ENCODE results near the gene MGLL. TPM values are rescaled to one million over a fixed set of nuclear protein-coding genes. Genes with fewer than 3 reads are reported as not detected.

Gene MGLL
- total RNA-seq, 2 experiments from 2014 or later: 2.1 to 3.6 TPM

DNA sequence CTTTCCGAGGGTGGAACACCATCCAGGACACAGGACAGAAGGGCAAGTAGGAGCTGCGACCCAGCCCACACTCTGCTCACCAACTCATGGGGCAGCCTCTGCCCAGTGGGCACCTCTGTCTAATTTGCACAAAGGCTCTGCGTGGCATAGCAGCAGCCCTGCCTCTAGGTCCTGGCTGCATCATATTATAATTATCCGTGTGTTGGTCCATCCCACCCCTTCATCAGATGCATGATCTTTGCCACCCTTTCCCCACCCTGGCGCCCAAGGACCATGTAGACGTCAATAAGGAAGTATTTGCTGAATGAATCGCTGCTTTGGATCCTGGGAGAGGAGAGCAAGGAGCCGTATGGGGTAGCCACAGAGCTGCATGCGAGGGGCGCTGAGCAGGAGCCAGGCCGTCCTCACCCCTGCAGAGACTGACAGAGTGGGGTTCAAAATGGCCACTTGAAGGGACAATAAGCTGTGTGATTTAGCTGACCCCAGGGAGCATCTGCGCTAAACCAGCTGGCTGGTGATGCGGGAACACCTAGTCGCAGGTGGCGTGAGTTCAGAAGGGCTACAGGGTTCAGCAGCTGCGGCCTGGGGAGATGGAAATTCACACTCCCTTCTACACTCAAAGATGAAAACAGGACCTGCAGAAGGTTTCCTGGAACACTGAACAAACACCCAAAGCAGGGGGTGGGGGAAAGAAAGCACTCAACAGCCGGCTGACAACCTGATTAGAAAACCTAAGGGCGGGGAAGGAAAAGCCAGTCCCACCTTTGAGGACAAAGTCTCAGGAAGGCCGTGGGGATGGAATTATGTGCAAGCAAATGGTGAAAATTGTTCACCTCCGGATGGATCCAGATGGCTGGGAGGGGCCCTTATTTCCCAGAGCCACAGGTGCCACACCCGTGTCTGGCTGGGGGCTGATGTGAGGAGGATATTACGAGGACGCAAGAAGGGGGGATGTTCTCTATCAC, 6.4 kb downstream of the MGLL start:
- H3K4me1 Mint-ChIP-seq: peaks cover 1% of the 10 kb centered on the region
- no peak overlapping the region for H3K27ac Mint-ChIP-seq
- H3K27me3 Mint-ChIP-seq: peaks cover 41% of the 10 kb centered on the region
- ATAC-seq (ENCODE audit: low read depth) (no peak), DNase-seq (no peak)
- no peak overlapping the region for H3K4me3 Mint-ChIP-seq
- POLR2A ChIA-PET: no interaction called here
- no peaks in the 10 kb centered on the region for H3K36me3 Mint-ChIP-seq
- H3K9me3 Mint-ChIP-seq: peaks cover 1% of the 10 kb centered on the region

GRCh38 chr3:127815001-127815400, 7.3 kb downstream of the MGLL start:
- Mint-ChIP-seq H3K4me3 (no peak overlapping the region), H3K9me3 (peaks cover 1% of the 10 kb centered on the region), H3K27me3 (peaks cover 39% of the 10 kb centered on the region), H3K4me1 (peaks cover 1% of the 10 kb centered on the region), H3K36me3 (no peaks in the 10 kb centered on the region), H3K27ac (no peak overlapping the region)
- ATAC-seq (ENCODE audit: low read depth) (no peak), DNase-seq (no peak)
- POLR2A ChIA-PET: no interaction called here

GRCh38 chr3:127814325-127814781, 8.0 kb downstream of the MGLL start:
- POLR2A ChIA-PET: no interaction called here
- Mint-ChIP-seq H3K4me1 (peaks cover 1% of the 10 kb centered on the region), H3K36me3 (no peaks in the 10 kb centered on the region), H3K27me3 (peaks cover 37% of the 10 kb centered on the region), H3K9me3 (peaks cover 1% of the 10 kb centered on the region), H3K27ac (no peak overlapping the region), H3K4me3 (no peak overlapping the region)
- no peak for ATAC-seq (ENCODE audit: low read depth)
- DNase-seq: no peak

DNA sequence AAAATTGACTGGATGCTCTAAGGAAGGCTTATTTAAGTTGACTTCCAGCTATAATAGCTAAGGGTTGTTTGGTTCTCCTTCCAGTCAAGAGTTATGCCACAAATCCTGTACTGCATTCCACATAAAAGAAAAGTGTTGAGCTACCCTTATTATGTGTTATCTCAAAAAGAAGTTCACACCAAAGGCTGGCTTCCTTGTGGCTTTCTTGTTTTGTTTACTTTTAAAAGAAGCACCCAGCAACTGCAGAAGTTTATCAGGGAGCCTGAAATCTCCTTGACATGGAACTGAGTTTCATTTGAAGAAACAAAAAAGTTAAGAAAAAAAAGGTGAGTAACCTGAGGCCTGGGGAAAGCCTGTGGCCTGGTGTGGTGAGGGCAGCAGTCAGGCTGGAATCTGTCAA, 10.2 kb downstream of the MGLL start:
- peaks cover 4% of the 10 kb centered on the region for H3K9me3 Mint-ChIP-seq
- ATAC-seq (ENCODE audit: low read depth) (no peak), DNase-seq (no peak)
- H3K36me3 Mint-ChIP-seq: no peaks in the 10 kb centered on the region
- POLR2A ChIA-PET: no interaction called here
- peaks cover 39% of the 10 kb centered on the region for H3K27me3 Mint-ChIP-seq
- H3K4me3 Mint-ChIP-seq: no peak overlapping the region
- no peak overlapping the region for H3K27ac Mint-ChIP-seq
- peaks cover 3% of the 10 kb centered on the region for H3K4me1 Mint-ChIP-seq

DNA sequence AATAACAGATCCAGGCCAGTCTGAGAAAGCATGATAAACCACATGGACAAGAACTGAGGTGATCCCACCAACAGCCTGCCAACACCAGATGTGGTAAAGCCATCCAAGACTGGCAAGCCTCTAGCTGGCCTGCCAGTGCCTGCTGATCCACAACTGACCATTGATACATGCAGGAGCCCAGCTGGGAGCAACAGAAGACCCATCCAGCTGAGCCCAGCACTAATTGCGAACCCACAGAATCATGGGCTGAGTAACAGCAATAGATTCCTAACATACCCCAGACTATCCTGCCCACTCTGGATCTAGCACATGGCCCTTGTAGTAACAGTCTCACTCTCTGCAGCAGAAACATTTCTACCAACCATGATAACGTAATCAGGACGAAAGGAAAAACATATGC, 10.6 kb downstream of the MGLL start:
- H3K36me3 Mint-ChIP-seq: no peaks in the 10 kb centered on the region
- no peak overlapping the region for H3K4me3 Mint-ChIP-seq
- POLR2A ChIA-PET: no interaction called here
- H3K9me3 Mint-ChIP-seq: peaks cover 4% of the 10 kb centered on the region
- DNase-seq (no peak), ATAC-seq (ENCODE audit: low read depth) (no peak)
- no peak overlapping the region for H3K27ac Mint-ChIP-seq
- peaks cover 3% of the 10 kb centered on the region for H3K4me1 Mint-ChIP-seq
- H3K27me3 Mint-ChIP-seq: peaks cover 39% of the 10 kb centered on the region

DNA sequence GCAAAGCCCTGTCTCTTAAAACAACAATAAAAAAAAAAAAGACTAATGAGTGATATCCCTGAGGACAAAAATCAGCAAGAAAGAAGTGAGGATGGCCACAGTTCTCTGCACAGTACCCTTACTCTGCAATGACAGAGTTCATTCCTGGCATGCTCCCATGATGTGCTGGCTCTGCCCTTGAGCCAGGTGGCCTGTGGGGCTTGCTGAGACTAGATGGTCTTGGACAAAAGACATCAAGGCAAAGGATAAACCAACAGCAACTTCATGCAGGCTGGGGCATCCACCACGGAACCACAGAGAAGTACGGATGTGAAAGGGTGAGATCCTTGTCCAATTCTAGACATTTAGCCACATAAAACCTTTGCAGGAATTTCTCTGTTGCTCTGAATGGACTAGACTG, 12.7 kb downstream of the MGLL start:
- Mint-ChIP-seq H3K27ac (no peak overlapping the region), H3K4me3 (no peak overlapping the region), H3K4me1 (peaks cover 3% of the 10 kb centered on the region), H3K36me3 (no peaks in the 10 kb centered on the region), H3K27me3 (peaks cover 35% of the 10 kb centered on the region), H3K9me3 (peaks cover 4% of the 10 kb centered on the region)
- DNase-seq: no peak
- POLR2A ChIA-PET: no interaction called here
- no peak for ATAC-seq (ENCODE audit: low read depth)

- H3K4me1 Mint-ChIP-seq: peaks cover 3% of the 10 kb centered on the region
- DNase-seq: no peak
- H3K4me3 Mint-ChIP-seq: no peak overlapping the region
- H3K36me3 Mint-ChIP-seq: no peaks in the 10 kb centered on the region
- H3K27ac Mint-ChIP-seq: no peak overlapping the region
- H3K27me3 Mint-ChIP-seq: peaks cover 35% of the 10 kb centered on the region
- no peak for ATAC-seq (ENCODE audit: low read depth)
- POLR2A ChIA-PET: no interaction called here
- H3K9me3 Mint-ChIP-seq: peaks cover 4% of the 10 kb centered on the region
Measured at GRCh38 chr3:127809211-127809610, 13.1 kb downstream of the MGLL start.

GRCh38 chr3:127808197-127808596, 14.1 kb downstream of the MGLL start:
- H3K4me3 Mint-ChIP-seq: no peak overlapping the region
- H3K36me3 Mint-ChIP-seq: no peaks in the 10 kb centered on the region
- POLR2A ChIA-PET: no interaction called here
- H3K27ac Mint-ChIP-seq: no peak overlapping the region
- peaks cover 4% of the 10 kb centered on the region for H3K9me3 Mint-ChIP-seq
- DNase-seq: no peak
- ATAC-seq (ENCODE audit: low read depth): no peak
- peaks cover 2% of the 10 kb centered on the region for H3K4me1 Mint-ChIP-seq
- H3K27me3 Mint-ChIP-seq: peaks cover 28% of the 10 kb centered on the region

GRCh38 chr3:127805026-127805753, 17.1 kb downstream of the MGLL start:
- Mint-ChIP-seq H3K4me1 (peaks cover 12% of the 10 kb centered on the region), H3K4me3 (no peak overlapping the region), H3K9me3 (peaks cover 3% of the 10 kb centered on the region), H3K27ac (no peak overlapping the region), H3K36me3 (peaks cover 2% of the 10 kb centered on the region), H3K27me3 (peaks cover 11% of the 10 kb centered on the region)
- POLR2A ChIA-PET: no interaction called here
- DNase-seq (no peak), ATAC-seq (ENCODE audit: low read depth) (no peak)

DNA sequence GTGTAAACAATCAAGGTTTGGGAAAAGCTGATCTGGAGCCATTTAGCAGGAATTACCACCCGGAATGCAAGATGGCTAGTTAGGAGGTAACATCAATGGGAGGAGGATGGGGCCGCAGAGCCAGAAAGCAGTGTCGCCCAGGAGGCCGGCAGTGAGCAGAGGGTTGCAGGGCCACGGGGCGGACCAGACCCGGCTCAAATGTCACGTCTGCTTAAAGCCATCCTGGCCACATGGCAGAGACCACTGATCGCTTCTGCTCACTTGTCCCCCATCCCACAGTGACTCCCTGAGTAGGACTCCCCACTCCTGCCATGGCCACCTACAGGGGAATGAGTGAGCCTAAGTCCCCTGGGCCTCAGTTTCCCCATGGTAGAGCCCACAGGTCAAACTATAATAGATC, 18.2 kb downstream of the MGLL start:
- Mint-ChIP-seq H3K4me3 (no peak overlapping the region), H3K4me1 (peaks cover 22% of the 10 kb centered on the region), H3K36me3 (peaks cover 2% of the 10 kb centered on the region), H3K9me3 (peaks cover 3% of the 10 kb centered on the region), H3K27ac (no peak overlapping the region), H3K27me3 (peaks cover 7% of the 10 kb centered on the region)
- POLR2A ChIA-PET: no interaction called here
- DNase-seq (no peak), ATAC-seq (ENCODE audit: low read depth) (no peak)

DNA sequence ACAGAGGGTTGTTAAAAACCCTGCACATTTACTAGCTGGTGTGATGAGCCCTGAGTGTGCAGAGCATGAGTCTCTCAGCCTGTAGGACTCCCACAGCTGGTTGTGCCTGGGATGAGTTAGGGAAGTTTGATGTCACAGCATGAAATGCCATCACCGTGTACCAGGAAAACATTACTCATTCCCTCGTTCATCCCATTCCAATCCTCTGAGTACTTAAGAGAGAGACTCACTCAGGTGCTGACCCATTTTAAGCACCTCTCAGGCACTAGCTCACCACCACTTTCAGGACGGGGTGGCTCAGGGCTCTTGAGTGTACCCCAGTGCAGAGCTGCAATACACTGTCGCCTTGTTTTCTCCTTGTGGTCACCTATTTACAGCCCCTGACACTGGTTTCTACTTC, 18.7 kb downstream of the MGLL start:
- Mint-ChIP-seq H3K4me3 (no peak overlapping the region), H3K27me3 (peaks cover 1% of the 10 kb centered on the region), H3K27ac (no peak overlapping the region), H3K9me3 (peaks cover under 1% of the 10 kb centered on the region), H3K36me3 (peaks cover 2% of the 10 kb centered on the region), H3K4me1 (peaks cover 24% of the 10 kb centered on the region)
- DNase-seq (no peak), ATAC-seq (ENCODE audit: low read depth) (no peak)
- POLR2A ChIA-PET: no interaction called here

GRCh38 chr3:127802606-127803005, 19.7 kb downstream of the MGLL start:
- Mint-ChIP-seq H3K9me3 (no peaks in the 10 kb centered on the region), H3K4me1 (peaks cover 22% of the 10 kb centered on the region), H3K4me3 (no peak overlapping the region), H3K27me3 (no peaks in the 10 kb centered on the region), H3K27ac (no peak overlapping the region), H3K36me3 (peaks cover 2% of the 10 kb centered on the region)
- ATAC-seq (ENCODE audit: low read depth) (no peak), DNase-seq (no peak)
- POLR2A ChIA-PET: no interaction called here

- H3K27ac Mint-ChIP-seq: peak overlapping the region; percentile 56
- ATAC-seq (ENCODE audit: low read depth): peak; percentile 30
- H3K4me1 Mint-ChIP-seq: peaks cover 22% of the 10 kb centered on the region
- no peaks in the 10 kb centered on the region for H3K9me3 Mint-ChIP-seq
- peaks cover 2% of the 10 kb centered on the region for H3K36me3 Mint-ChIP-seq
- H3K4me3 Mint-ChIP-seq: peak overlapping the region; percentile 6
- peaks cover 2% of the 10 kb centered on the region for H3K27me3 Mint-ChIP-seq
- POLR2A ChIA-PET: no interaction called here
- no peak for DNase-seq
Measured at GRCh38 chr3:127801731-127802313, 20.5 kb downstream of the MGLL start.

Data from activated naive CD8-positive, alpha-beta T cell treated with anti-CD3 and anti-CD28 coated beads, Interleukin-2, amount 10 ng/mL, durations not matched to agents 7 days and 5 days (primary cell).